HepG2 (cell line): ENCODE data around the gene GYPC.

Experiments used
- AHDC1 ChIP-seq: sonication (generic); formaldehyde crosslinking; IDR thresholded peaks from 2 replicates; pipeline ENCODE4 v1.5.1; 2020; ENCODE audit warnings: mild to moderate bottlenecking, missing genetic modification reagents, borderline replicate concordance
- ARNT ChIP-seq: fragments of 450-650 bp; IDR thresholded peaks from 2 replicates; pipeline ENCODE4 v1.6.1; 2017
- BHLHE40 ChIP-seq: IDR thresholded peaks from 2 replicates; pipeline ENCODE4 v1.6.1; 2011; ENCODE audit warnings: low read length, improper control_type of control experiment
- CTCF ChIP-seq: sonication (generic); formaldehyde crosslinking; IDR thresholded peaks from 2 replicates; pipeline ENCODE4 v1.5.0; 2020; ENCODE audit warnings: mild to moderate bottlenecking, missing genetic modification reagents, moderate library complexity
- EP300 ChIP-seq, 3 experiments: sonication (generic) in 1 of 3; formaldehyde crosslinking in 1 of 3; IDR thresholded peaks; 2 replicates each; pipeline versions ENCODE4 v1.5.1 to v1.6.1; 2011 to 2020; ENCODE audit warnings: low read depth in 2 of 3, low read length in 2 of 3, borderline replicate concordance in 1 of 3, improper control_type of control experiment in 1 of 3, mild to moderate bottlenecking in 1 of 3, missing genetic modification reagents in 1 of 3, moderate library complexity in 1 of 3
- EZH2 ChIP-seq: conservative IDR thresholded peaks from 2 replicates; pipeline ENCODE4 v1.6.1; 2012; ENCODE audit warnings: mild to moderate bottlenecking, low read depth, low read length, moderate library complexity
- FOXK2 ChIP-seq: fragments of 450-650 bp; IDR thresholded peaks from 2 replicates; pipeline ENCODE4 v1.6.1; 2016
- IRF1 ChIP-seq: sonication (generic); formaldehyde crosslinking; IDR thresholded peaks from 2 replicates; pipeline ENCODE4 v1.4.0; 2020; ENCODE audit warnings: low read depth, mild to moderate bottlenecking, missing genetic modification reagents
- NFE2 ChIP-seq: sonication (generic); formaldehyde crosslinking; IDR thresholded peaks from 2 replicates; pipeline ENCODE4 v1.4.0; 2020; ENCODE audit warnings: missing genetic modification reagents
- PHF21A ChIP-seq: sonication (generic); formaldehyde crosslinking; IDR thresholded peaks from 2 replicates; pipeline ENCODE4 v1.5.0; 2020; ENCODE audit warnings: mild to moderate bottlenecking, missing genetic modification reagents
- RAD21 ChIP-seq: fragments of 450-650 bp; formaldehyde crosslinking; IDR thresholded peaks from 2 replicates; pipeline ENCODE4 v1.5.0; 2020; ENCODE audit warnings: mild to moderate bottlenecking
- SP1 ChIP-seq, 2 experiments: fragments of 450-650 bp in 1 of 2; sonication (generic) in 1 of 2; formaldehyde crosslinking in 1 of 2; IDR thresholded peaks; 2 replicates each; pipeline versions ENCODE4 v1.4.0 to v1.6.1; 2016 to 2020; ENCODE audit warnings: missing genetic modification reagents in 1 of 2
- ZSCAN12 ChIP-seq: sonication (generic); formaldehyde crosslinking; IDR thresholded peaks from 2 replicates; pipeline ENCODE4 v1.9.0; 2021; ENCODE audit warnings: mild to moderate bottlenecking, missing genetic modification reagents

- TF ChIP-seq EZH2 (no peak), IRF1 (CRISPR knock-in tag) (no peak), CTCF (no peak), PHF21A (CRISPR knock-in tag) (no peak), BHLHE40 (no peak), NFE2 (CRISPR knock-in tag) (no peak), ZSCAN12 (CRISPR knock-in tag) (no peak), AHDC1 (CRISPR knock-in tag) (no peak), SP1 (IDR thresholded peaks at IDR 0.05) (no peak), SP1 (CRISPR knock-in tag; IDR thresholded peaks at IDR 0.05) (no peak), FOXK2 (no peak), RAD21 (CRISPR knock-in tag) (no peak), EP300 (IDR thresholded peaks at IDR 0.05; ENCODE audit: low read depth in 2 of 2, low read length in 2 of 2) (no peak), EP300 (CRISPR knock-in tag; IDR thresholded peaks at IDR 0.05; ENCODE audit: borderline replicate concordance) (no peak), ARNT (no peak)
These were observed 8.7 kb downstream of the GYPC start for GRCh38 chr2:126664639-126665038.
